K562 (cell line): ENCODE data around the gene DEDD2. TPM values are rescaled to one million over a fixed set of nuclear protein-coding genes. Genes with fewer than 3 reads are reported as not detected.

Experiments used
- ATAC-seq: fragments of 200-7000 bp; cut with Tn5 transposase; 3 replicates; pipeline ENCODE4 v1.9.1; 2020; ENCODE audit warnings: moderate library complexity
- BruUV-seq: library from RNA; stranded (reverse); fragments of 400-500 nt; replicated peaks from 2 replicates; lab custom pipeline; 2021; lab: Mats Ljungman, UMichigan
- CTCF ChIA-PET: fragments of 300-600 bp; formaldehyde crosslinking; extraction: SDS; loops from one replicate; lab custom pipeline; 2021; ENCODE audit warnings: low intra/inter-chr PET ratio; lab: Yijun Ruan, JAX
- POLR2A ChIA-PET: fragments of 300-600, 350-650 bp; sonication (Branson Sonifier 250); formaldehyde crosslinking; extraction: SDS; loops from one replicate; lab custom pipeline; 2021; ENCODE audit warnings: antibody characterized with exemption, inconsistent platforms; lab: Yijun Ruan, JAX
- DNase-seq, 4 experiments: peaks; one replicate each; pipeline versions ENCODE4 v3.0.0 to v3.0.0-alpha.2; 2011 to 2018; ENCODE audit warnings: low spot score in 3 of 4, mixed read lengths in 3 of 4; ENCODE audit errors: extremely low read depth in 1 of 4
- FAIRE-seq: peaks from 2 replicates; lab custom pipeline; 2011; peaks lifted over from hg19 to GRCh38; lab: Jason Lieb, UNC
- H2AFZ ChIP-seq: 2 replicates; pipeline ENCODE4 v1.6.0; 2011; ENCODE audit warnings: low read depth, low read length, control low read depth, inconsistent platforms
- H3K27ac ChIP-seq: fragments of 200-600 bp; 3 replicates; pipeline ENCODE4 v1.8.0; 2011; ENCODE audit warnings: low read depth, mild to moderate bottlenecking, control low read depth, inconsistent platforms, low read length, moderate library complexity, mixed read lengths; ENCODE audit errors: extremely low read depth
- H3K27me3 ChIP-seq, 2 experiments: fragments of 300-600 bp in 1 of 2; 2 replicates in 1 of 2; 3 replicates in 1 of 2; pipeline versions ENCODE4 v1.6.0 to v1.8.0; 2011; ENCODE audit warnings: inconsistent platforms in 2 of 2, low read length in 2 of 2, mild to moderate bottlenecking in 1 of 2, mixed read lengths in 1 of 2, moderate library complexity in 1 of 2; ENCODE audit not compliant: control insufficient read depth in 2 of 2, insufficient read depth in 2 of 2
- H3K36me3 ChIP-seq: fragments of 300-600 bp; 3 replicates; pipeline ENCODE4 v1.8.0; 2011; ENCODE audit warnings: mild to moderate bottlenecking, low read length, inconsistent platforms; ENCODE audit not compliant: control insufficient read depth, insufficient read depth
- H3K4me1 ChIP-seq, 2 experiments: fragments of 200-600 bp in 1 of 2; replicated peaks in 1 of 2; 2 replicates in 1 of 2; 3 replicates in 1 of 2; pipeline versions ENCODE4 v1.5.1 to v1.8.0; 2011; ENCODE audit warnings: inconsistent platforms in 2 of 2, low read length in 2 of 2, mild to moderate bottlenecking in 1 of 2, mixed read lengths in 1 of 2, moderate library complexity in 1 of 2; ENCODE audit not compliant: control insufficient read depth in 2 of 2, insufficient read depth in 2 of 2
- H3K4me2 ChIP-seq: 2 replicates; pipeline ENCODE4 v1.6.1; 2011; ENCODE audit warnings: low read length, control low read depth, inconsistent platforms, mixed read lengths; ENCODE audit not compliant: insufficient read depth
- H3K4me3 ChIP-seq: fragments of 200-600 bp; sonication (generic), shearing (Covaris generic); 2 replicates; pipeline ENCODE4 v1.5.1; 2016; ENCODE audit warnings: control low read depth, inconsistent platforms
- H3K79me2 ChIP-seq: fragments of 200-600 bp; 3 replicates; pipeline ENCODE4 v1.8.0; 2011; ENCODE audit warnings: low read length, inconsistent platforms; ENCODE audit not compliant: control insufficient read depth, insufficient read depth
- H3K9ac ChIP-seq, 2 experiments: 2 replicates each; pipeline versions ENCODE4 v1.6.0 to v1.6.1; 2011; ENCODE audit warnings: low read depth in 2 of 2, low read length in 2 of 2, control low read depth in 1 of 2, inconsistent platforms in 1 of 2, mild to moderate bottlenecking in 1 of 2, mixed read lengths in 1 of 2; ENCODE audit not compliant: insufficient read depth in 1 of 2
- H3K9me1 ChIP-seq: one replicate; pipeline ENCODE4 v1.6.0; 2011; ENCODE audit warnings: inconsistent platforms, mild to moderate bottlenecking, low read length, moderate library complexity; ENCODE audit not compliant: control insufficient read depth, insufficient read depth
- H3K9me3 ChIP-seq: replicated peaks from 2 replicates; pipeline ENCODE4 v1.5.1; 2011; ENCODE audit warnings: low read depth, low read length, inconsistent platforms; ENCODE audit not compliant: control insufficient read depth, insufficient read depth
- H4K20me1 ChIP-seq: replicated peaks from 2 replicates; pipeline ENCODE4 v1.6.1; 2011; ENCODE audit warnings: low read length, inconsistent platforms, mixed read lengths; ENCODE audit not compliant: control insufficient read depth, insufficient read depth
- MAFK ChIP-seq: IDR thresholded peaks from 2 replicates; pipeline ENCODE4 v1.6.1; 2011; ENCODE audit warnings: low read length, improper control_type of control experiment
- MTA2 ChIP-seq: fragments of 450-650 bp; IDR thresholded peaks from 2 replicates; pipeline ENCODE4 v1.6.1; 2016; ENCODE audit warnings: low read depth
- POLR2G ChIP-seq: fragments of 200-400 bp; formaldehyde crosslinking; IDR thresholded peaks from 2 replicates; pipeline ENCODE4 v1.6.1; 2017; ENCODE audit warnings: low read depth, mild to moderate bottlenecking, antibody characterized with exemption, low read length, moderate library complexity
- RBFOX2 ChIP-seq: fragments of 200-400 bp; formaldehyde crosslinking; IDR thresholded peaks from 2 replicates; pipeline ENCODE4 v1.6.1; 2017; ENCODE audit warnings: low read depth, mild to moderate bottlenecking, low read length, moderate library complexity
- SNIP1 ChIP-seq: fragments of 450-650 bp; IDR thresholded peaks from 2 replicates; pipeline ENCODE4 v1.7.1; 2017; ENCODE audit warnings: low read depth, mild to moderate bottlenecking
- ZNF384 ChIP-seq: IDR thresholded peaks from 2 replicates; pipeline ENCODE4 v1.6.1; 2012; ENCODE audit warnings: low read depth, low read length, improper control_type of control experiment
- WGBS: fragments of 100-300 bp; shearing (Covaris generic); methylation state at CpG from one replicate; pipeline ENCODE4 v1.1.6; 2016; ENCODE audit warnings: low coverage, mixed read lengths; ENCODE audit not compliant: insufficient coverage; ENCODE audit errors: missing lambda C conversion rate; 5-methylcytosine and 5-hydroxymethylcytosine counted together
- in situ Hi-C: fragments of 300-500 bp; cut with MboI; formaldehyde crosslinking; loops from 4 replicates; pipeline ENCODE4 v1.15.0; 2018; ENCODE audit warnings: inconsistent platforms, mixed read lengths
- intact Hi-C: fragments of 100-400 bp; cut with micrococcal nuclease; formaldehyde crosslinking; loops from 2 replicates; pipeline ENCODE4 v1.14.2; 2022
- polyA plus RNA-seq, 8 experiments: library from polyadenylated mRNA; depleted of rRNA in 4 of 8; stranded (reverse) in 5 of 8; unstranded in 3 of 8; fragments of >200 nt; fragmentation: Nextera tagmentation in 2 of 8; fragmentation: Illumina TruSeq in 1 of 8; extraction: Ambion mirVana in 2 of 8; extraction: Trizol in 1 of 8; gene quantifications; 2 replicates each; pipeline versions ENCODE4 v1.2.1 to v1.2.3, GENCODE V29; 2011 to 2014; ENCODE audit warnings: inconsistent platforms in 1 of 8, missing spikeins in 1 of 8
- total RNA-seq, 7 experiments: library from RNA; depleted of rRNA in 6 of 7; stranded (reverse); fragments of >200 nt in 6 of 7; fragmentation: Illumina TruSeq in 2 of 7; extraction: Trizol in 2 of 7; gene quantifications; 2 replicates each; pipeline versions ENCODE4 v1.2.1 to v1.2.3, GENCODE V29; 2011 to 2021; ENCODE audit warnings: low replicate concordance in 1 of 7
- TF ChIP-seq, protein P1 (sequence below): fragments of 250-450 bp; sonication (Bioruptor Pico); IDR thresholded peaks from 2 replicates; pipeline ENCODE4 v1.4.0; 2020; ENCODE audit warnings: borderline replicate concordance

The DEDD2 gene
- total and polyA plus RNA-seq, 9 of the 15 experiments (the other 6 are each of a cell fraction or from before 2014, with no cell fraction given) = 4.3 to 43.0 (median 29.2) TPM

DNA sequence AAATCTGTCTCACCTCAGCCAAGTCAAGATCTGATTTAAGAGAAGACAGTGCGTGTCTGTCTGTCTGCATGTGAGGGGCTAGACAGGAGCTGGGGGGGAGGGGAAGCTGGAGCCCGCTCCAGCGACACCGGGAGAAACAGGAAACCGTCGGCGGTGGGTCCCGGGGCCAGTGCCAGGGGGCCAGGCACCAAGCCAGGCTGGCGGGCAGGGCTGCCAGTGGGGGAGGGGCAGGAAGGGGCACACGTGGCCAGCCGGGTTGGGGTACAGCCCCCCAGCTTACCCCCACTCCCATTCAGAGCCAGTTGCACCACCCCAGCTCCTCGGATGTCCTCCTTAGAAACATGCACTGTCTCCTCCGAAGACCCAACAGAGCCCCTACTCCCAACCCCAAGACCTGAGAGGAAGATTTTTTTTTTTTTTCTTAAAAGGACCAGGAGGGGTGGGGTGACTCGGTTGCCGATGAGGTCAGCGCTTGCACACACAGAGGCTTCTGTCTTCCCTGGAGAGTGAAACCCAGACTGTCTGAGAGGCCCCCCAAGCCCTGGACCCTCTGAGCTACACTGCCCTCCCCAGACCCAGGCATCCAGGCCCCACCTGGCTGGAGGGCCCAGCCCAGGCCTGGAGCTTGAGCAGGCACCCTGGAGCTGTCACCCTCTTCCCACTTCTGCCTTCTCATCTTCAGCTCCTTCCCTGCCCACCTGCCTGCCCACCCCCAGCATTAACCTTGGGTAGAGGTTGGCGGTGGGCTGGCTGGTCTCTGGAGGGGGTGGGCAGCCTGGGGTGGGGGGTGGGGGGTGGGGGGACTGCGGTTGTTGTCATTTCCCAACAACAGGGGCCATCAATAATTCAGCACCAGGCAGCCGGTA is 33.4 kb upstream of the DEDD2 start:
- in situ Hi-C loops = no loop called here
- H2AFZ ChIP-seq = no peak overlapping the region
- ChIA-PET CTCF (no interaction called here), POLR2A (interaction anchor here (0.7 to 2.3 kb wide), 5 partner anchors 8 to 51 kb away, joined by 3 to 9 read pairs (median 4); partner anchors contain the start of genes GSK3A, PAFAH1B3 and PRR19)
- peaks cover 7% of the 10 kb centered on the region for H3K9me1 ChIP-seq
- DNase-seq = no peak
- no TSS peak for BruUV-seq
- H3K27me3 ChIP-seq = no peaks in the 10 kb centered on the region
- intact Hi-C loops = no loop called here
- peaks cover 22 to 66% of the 10 kb centered on the region in 2 experiments for H3K4me1 ChIP-seq
- peaks cover 10% of the 10 kb centered on the region; the same call in 1 of the 2 replicates for H4K20me1 ChIP-seq
- no peak overlapping the region for H3K4me3 ChIP-seq
- TF ChIP-seq MAFK = no peak
- peak; percentile 69 for TF ChIP-seq POLR2G
- TF ChIP-seq SNIP1 = no peak
- TF ChIP-seq, protein P1, sequence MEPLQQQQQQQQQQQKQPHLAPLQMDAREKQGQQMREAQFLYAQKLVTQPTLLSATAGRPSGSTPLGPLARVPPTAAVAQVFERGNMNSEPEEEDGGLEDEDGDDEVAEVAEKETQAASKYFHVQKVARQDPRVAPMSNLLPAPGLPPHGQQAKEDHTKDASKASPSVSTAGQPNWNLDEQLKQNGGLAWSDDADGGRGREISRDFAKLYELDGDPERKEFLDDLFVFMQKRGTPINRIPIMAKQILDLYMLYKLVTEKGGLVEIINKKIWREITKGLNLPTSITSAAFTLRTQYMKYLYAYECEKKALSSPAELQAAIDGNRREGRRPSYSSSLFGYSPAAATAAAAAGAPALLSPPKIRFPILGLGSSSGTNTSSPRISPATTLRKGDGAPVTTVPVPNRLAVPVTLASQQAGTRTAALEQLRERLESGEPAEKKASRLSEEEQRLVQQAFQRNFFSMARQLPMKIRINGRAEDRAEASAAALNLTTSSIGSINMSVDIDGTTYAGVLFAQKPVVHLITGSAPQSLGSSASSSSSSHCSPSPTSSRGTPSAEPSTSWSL (CRISPR knock-in tag) = no peak
- TF ChIP-seq ZNF384 = 0 out of 2 replicates have a peak, but pooled peaks have one; percentile 38
- TF ChIP-seq RBFOX2 = peak; percentile 55; the same call in 1 of the 2 replicates
- TF ChIP-seq MTA2 = no peak
- TF ChIP-seq, all 486 proteins: peak for 3
- H3K36me3 ChIP-seq = peaks cover 49% of the 10 kb centered on the region; the same call in 2 of the 3 replicates
- H3K27ac ChIP-seq = no peak overlapping the region
- H3K79me2 ChIP-seq = peaks cover 52% of the 10 kb centered on the region
- 85% methylated on average over 8 of the region's 19 CpGs for WGBS
- H3K9ac ChIP-seq = peak overlapping the region in 1 of 2 experiments; percentile 93; a peak in 2 of 4 replicates
- FAIRE-seq (no peak), ATAC-seq (no peak)
- no peaks in the 10 kb centered on the region for H3K9me3 ChIP-seq
- no peak overlapping the region for H3K4me2 ChIP-seq
